Raji (cell line): ENCODE results near the gene SULT6B1.

ENCODE experiments used
- POLR2A ChIP-seq: IDR thresholded peaks from 2 replicates; pipeline ENCODE4 v1.6.1; 2011; ENCODE audit warnings: low read depth, low read length, control low read depth; ENCODE audit not compliant: insufficient read depth

Gene SULT6B1, protein sequence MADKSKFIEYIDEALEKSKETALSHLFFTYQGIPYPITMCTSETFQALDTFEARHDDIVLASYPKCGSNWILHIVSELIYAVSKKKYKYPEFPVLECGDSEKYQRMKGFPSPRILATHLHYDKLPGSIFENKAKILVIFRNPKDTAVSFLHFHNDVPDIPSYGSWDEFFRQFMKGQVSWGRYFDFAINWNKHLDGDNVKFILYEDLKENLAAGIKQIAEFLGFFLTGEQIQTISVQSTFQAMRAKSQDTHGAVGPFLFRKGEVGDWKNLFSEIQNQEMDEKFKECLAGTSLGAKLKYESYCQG

DNA sequence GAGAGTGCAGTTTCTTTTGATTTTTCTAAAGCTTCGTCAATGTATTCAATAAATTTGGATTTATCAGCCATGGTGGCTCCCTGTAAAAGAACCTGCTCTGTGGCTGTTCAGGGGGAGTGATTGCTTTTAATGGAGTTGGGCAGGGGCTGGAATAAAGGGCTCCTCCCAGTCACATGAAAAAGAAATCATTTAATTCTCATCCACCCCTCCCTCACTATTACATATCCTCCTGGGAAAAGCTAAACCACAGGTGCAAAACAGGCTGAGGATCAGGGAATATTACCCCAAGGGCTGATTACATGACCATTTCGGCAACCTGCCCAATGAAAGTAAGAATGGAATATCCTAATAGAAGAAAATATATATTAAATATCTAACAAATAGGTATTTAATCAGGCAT lies at the start of gene SULT6B1:
TSS of gene SULT6B1 (minus strand) at position 101 of the 400 bp plus-strand sequence. CDS start at position 71, 30 bp downstream.
- TF ChIP-seq POLR2A: no peak

DNA sequence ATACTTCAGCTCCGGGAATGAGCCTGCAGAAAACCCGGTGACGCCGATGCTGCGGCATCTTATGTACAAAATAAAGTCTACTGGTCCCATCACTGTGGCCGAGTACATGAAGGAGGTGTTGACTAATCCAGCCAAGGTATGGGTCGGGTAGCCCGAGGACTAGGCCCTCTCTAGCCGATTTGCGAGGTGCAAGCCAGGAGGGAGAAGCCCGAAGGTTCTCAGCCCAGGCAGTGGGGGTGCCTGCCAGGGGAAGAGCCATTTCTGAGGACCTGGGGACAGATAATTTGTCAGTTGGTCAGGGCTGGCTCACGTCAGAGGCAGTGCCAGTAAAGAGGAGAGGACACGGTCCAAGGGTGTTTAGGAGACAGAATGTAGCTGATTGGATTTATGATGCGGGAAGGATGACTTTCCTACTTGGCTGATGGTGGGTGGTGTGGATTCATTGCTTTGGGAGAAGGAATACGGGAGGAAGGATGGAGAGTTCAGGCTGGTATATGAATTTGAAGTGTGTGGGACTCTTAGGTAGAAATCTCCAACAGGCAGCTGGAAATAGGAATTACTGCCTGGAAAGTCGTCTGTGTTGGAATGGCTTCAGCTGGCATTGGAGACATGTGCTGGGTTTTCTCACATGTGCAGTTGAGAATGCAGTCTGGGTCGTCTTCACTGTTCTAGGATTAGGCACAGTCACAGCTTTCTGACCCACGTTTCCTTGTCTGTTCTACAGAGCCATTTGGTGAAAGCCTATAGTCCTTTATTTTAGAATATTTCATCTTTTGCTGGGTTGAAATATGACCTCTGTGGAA lies 43.9 kb upstream of the SULT6B1 start:
- no peak for TF ChIP-seq POLR2A

DNA sequence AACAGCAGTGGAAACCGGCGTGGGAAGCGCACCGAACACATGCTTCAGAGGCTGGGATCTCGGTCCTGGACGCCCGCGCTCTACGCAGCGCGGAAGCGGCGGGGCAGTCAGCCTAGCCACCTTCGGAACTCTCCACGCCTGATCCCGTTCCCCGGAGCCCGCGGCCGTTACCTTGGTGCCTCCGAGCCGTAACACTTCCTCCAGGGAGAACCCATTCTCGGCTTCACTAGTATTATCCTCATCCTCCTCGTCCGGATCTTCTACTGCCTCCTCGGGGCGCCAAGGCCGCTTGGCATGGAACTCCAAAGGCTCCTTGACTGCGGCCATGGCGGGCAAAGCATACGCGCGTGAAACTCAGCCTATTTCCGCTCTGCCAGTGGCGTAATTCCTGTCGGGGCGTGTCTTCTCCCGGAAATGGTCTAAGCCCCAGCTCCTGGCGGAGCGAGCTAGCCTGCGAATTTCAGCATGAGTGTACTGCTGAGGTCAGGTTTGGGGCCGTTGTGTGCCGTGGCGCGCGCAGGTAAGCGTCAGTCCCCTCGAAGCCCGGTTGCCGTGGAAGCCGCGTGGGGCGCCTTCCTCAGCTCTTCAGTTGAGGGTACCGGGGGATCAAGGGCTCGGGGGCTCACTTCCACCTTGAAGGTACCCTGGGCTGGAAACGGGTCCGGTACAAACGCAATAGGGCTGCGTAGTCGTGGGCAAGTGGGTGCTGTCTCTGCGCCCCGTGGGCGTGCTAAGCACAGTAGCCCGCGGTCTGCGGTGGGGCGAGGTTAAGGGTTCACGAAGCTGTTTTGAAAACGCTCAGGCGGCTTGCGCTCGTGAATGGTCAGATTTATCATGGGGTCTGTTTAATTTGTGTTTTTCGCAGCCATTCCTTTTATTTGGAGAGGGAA lies 43.0 kb upstream of the SULT6B1 start, which contains the start of the genes CEBPZ and NDUFAF7:
TSS of gene CEBPZ (minus strand) at position 356 of the 890 bp plus-strand sequence. CDS start at position 327, 29 bp downstream.
TSS of gene NDUFAF7 (plus strand) at position 418 of the 890 bp plus-strand sequence. CDS start at position 466, 48 bp downstream.
- TF ChIP-seq POLR2A: peak; percentile 98

DNA sequence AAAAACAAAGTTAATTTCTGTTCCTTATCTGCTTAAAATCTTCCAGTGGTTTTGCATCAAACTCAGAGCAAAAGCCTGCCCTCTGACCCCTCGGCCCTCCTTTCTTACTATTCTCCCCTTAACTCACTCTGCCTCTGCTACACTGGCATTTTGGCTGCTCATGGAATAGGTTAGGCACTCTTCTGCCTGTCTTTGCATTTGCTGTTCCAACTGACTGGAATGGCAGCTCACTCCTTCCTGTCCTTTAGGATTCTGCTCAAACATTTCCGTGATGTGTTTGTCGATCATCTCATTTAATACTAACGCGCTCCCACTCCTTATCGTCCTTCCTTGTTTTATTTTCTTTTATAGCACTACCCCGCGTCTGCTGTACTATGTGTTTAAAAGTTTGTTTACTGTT lies 42.1 kb upstream of the SULT6B1 start:
- TF ChIP-seq POLR2A: no peak

DNA sequence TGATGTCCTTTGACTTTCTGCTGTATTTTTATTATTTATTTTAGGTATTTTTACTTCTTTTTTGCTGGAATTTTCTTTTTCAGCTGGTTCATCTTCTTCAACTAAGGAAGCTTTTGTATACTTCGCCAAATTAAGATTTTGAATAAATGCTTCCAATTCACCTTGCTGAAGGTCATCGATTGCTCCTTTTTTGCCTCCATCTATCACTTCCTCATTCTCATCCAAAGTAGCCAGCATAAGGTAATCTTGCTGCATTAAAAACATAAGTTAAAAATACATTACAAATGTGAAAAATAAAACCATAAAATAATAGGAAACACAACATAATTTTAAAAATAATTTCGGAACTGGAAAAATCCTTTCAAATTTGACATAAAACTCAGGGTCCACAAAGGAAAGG lies 40.3 kb upstream of the SULT6B1 start:
- no peak for TF ChIP-seq POLR2A

DNA sequence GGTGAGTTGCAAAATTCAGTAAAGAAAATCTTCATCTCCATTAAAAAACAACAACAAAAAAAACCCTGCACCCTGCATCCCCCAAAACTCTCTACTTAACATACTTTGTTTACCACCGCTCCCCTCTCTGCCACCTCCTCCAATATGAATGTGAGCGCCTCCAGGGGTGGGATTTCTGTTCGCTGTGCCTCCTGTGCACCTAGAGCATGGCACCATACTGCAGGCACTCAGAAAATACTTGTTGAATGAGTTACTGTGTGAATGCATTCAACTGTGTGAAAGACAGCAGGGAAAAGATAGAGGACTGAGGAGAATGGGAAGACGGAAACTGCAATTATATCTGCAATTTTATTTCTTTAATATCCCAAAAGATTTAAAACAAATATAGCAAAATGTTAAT lies 38.4 kb upstream of the SULT6B1 start:
- no peak for TF ChIP-seq POLR2A

DNA sequence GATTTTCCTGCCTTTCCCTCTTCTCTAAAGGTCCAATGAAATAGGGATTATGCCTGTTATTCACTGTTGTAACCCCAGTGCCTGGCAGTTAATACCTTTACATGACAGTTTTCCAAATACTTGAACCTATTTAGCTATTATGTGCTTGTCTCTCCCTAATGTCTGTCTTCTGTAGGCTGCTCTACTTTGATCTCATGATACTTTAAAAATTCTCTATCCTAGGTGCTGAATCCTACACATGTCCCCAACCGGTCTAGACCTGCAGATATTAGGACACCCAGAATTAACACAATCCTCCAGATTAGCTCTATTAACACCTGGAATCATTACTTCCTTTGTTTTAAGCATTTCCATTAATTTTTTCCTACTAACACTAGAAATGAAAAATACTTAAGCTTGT lies 35.6 kb upstream of the SULT6B1 start:
- TF ChIP-seq POLR2A: no peak

DNA sequence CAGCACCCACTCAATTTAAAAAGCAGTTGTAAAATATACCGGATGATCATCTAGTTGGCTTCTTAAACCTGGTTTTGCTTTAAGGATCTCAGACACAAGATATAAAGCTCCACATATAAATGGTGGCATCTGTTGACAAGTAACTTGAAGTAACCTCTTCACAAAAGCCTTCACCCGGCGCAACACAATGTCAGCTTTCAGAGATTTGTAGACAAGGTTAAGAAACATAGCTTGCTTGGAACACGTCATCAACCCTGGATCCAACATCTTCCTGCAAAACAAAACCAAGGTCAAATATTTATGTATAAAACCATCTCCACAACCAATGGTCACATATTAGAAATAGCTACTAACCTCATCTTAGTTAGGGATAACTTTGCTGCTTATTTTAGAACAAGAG lies 34.7 kb upstream of the SULT6B1 start:
- no peak for TF ChIP-seq POLR2A

DNA sequence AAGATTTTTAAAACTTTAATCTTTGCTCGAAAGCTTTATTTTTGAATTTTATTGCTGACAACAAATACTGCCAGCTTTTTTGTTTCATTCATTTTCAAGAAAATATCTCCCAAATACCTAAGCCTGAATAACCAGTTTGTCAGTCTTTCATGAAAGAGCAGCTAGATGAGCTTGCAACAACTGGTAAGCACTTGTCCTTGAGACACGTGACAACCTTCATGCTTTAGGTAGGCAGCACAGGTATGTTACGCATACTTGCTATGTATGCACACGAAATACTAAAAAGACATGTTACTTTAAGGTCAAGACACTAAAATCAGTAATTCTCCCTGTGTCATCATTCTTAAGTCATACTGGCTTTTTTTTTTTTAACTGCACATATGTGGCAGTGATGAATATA lies 30.6 kb upstream of the SULT6B1 start:
- no peak for TF ChIP-seq POLR2A

DNA sequence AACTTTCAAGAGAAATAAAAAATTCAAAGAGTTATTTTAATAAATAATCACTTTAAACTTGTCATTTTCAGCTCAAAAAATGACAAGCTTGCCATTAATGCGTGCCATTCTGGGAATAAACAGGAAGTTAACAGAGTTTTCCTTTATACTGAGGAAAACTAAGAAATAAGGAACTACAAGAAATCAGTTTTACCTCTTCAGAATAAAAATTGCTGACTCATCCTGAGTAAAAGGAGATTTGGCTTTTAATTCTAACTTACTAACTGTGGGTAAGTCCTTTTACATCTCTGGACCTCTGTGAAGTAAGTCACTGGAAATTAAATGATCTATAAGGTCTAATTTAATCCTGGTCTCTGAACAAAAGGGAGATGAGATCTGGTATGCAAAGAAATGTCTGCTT lies 26.8 kb upstream of the SULT6B1 start:
- no peak for TF ChIP-seq POLR2A

DNA sequence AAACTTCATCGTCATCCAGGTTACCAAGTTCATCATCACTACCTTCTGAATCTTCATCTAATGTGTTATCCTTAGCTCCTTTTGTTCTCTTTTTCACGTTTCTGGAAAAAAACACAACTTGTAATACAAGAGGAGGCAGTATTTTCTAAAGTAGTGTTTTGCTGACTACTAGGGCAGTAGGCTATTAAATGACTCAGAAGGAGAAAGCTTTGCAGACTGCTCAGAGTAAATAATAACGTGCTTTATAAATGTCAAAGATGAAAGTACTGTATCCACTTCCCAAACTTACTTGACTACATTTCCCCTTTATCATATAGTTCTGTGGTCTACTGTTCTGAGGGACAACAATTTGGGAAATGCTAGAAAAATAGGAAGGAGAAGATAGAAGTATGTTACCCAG lies 23.5 kb upstream of the SULT6B1 start:
- no peak for TF ChIP-seq POLR2A

DNA sequence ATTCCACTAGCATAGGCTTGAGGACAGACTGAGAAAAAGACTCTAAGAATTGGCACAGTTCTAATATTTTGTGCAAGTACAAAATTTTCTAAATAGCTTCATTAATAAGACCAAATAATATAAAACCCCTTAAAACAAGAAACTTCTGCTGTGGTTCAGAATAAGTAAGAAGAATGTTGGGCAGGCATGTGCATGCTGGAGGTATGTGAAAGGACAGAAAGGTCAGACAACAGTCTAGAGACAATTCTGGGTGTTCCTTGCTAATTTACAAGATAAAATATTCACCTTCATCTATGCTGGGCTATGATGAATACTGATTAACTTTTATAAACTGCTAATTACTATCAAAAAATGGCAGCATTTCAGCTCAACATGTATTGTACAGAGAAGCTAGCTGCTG lies 22.7 kb upstream of the SULT6B1 start:
- no peak for TF ChIP-seq POLR2A

DNA sequence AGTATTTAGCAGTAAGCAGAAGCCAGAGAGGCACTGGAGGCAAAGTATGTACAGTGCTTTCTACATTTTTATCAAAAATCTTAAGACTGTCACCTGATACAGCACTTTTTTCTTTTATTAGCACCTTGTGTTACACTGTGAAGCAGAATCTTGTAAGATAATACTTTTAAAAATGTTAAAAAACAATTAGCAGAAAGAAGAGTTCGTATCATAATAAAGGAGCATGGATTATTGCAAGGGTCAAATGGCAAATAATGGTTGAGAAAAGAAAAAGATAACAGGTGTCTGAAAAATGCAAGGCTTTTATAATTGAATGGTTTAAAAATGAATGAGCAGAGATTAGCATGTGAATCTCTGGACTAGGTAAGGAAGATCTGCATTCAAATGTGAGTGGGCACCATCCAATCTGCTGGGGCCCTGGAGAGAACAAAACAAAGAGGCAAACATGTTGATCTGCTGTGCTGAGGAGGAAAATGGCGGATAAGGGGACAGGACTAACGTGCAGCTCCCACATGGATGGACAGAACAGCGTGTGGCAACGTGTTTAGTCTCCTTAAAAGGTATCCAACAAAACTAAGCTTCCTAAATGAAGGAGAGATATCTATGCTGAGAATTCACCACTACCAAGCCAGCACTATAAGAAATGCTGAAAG lies 17.3 kb upstream of the SULT6B1 start:
- no peak for TF ChIP-seq POLR2A

DNA sequence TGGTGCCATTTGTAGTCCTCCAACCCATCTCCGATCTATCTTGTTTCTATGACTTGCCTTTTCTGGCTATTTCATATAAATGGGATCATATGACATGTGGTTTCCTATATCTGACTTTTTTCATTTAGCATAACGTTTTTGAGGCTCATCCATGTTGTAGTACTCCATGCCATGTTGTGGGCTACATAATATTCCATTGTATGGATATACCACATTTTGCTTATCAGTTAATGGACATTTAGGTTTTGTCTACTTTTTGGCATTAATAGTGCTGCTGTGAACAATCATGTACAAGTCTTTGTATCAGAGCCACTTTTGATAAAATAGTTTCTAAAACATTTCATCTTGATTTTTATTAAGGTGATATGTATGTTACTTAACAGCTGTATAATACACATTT lies 15.2 kb upstream of the SULT6B1 start:
- TF ChIP-seq POLR2A: no peak

DNA sequence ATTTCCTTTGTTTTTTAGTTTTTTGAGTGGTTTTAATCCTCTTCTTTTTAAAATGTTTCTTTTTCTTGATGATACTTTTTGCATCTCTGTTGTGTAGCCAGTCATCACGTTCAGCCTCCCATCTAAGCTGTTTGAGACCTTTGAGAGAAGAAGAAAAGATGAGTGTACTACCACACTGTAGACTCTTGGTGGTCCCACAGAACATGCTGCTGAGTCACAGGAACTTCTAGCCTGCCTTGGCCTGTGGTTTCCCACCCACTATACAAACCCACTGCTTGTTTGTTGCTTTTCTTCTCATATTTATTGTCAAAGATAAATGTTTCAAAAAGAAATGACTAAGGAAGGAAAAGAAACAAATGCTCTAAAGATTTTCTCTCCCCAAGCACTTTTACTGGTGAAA lies 13.3 kb upstream of the SULT6B1 start:
- no peak for TF ChIP-seq POLR2A
